CD4-positive, alpha-beta T cell treated with Interleukin-2 at 100 ng/mL for 4 hours (primary cell): ENCODE measurements around the gene SLC48A1.

Experiments used
- DNase-seq: peaks from one replicate; pipeline ENCODE4 v3.0.0-alpha.2; 2020; ENCODE audit warnings: low spot score

Gene SLC48A1

DNA sequence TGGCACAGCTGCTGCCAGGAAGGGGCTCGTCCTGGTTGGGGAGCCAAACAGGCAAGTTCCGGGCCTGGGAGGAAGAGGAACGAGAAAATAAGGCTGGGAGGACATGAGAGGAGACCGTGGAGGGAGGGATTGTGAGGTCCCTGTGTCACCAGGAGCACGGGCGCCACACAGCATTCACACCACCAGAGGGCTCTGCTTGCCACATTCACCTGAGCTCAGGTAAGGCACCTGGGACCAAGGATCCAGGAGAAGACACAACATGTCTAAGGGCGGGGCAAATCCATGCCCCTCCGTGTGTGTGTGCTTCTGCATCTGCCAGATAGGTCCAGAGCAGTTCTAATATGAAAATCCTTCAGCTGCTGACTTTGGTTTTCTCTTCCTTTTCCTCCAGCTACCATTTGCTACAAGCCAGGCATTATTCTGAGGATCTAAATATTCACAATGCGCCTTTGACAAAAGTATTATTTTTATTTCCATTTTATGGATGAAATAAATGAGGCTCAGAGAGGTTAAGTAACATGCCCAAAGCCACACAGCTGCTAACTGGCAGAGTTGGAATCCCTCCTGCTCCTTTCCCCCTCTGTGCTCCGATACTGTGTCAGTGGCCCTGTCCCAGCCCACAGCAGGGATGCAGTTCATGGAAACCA, 28.9 kb upstream of the SLC48A1 start:
- peak; percentile 72 for DNase-seq

DNA sequence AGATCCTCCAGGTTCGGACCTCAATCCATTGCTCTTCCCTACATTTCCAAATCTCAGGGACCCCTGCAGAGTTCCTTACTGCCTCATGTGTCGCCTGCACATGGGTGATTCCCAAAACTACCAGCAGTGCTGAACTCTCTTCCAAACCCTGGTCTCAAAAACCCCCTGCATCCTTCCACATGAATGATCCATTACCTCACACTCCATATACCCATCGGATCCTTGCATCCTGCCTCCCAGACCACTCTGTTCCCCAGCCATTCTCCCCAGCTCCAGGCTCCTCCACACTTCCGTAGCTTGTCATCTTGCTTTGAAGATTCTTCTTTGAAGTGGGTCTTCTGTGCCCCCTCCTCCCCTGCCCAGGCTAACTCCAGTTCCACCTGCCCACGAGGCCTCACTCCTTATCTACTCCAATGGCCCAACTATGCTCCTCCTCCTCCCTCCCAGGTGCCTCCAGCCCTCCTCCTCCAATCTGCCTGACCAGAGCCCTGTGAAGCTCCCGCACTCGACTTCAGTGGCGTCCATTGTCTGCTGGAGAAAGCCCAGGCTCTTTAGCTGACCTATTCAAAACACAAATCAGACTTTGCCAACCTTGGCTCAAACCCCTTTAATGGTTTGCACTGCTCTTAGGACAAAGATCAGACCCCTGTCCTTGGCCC, 28.1 kb upstream of the SLC48A1 start:
- no peak for DNase-seq

DNA sequence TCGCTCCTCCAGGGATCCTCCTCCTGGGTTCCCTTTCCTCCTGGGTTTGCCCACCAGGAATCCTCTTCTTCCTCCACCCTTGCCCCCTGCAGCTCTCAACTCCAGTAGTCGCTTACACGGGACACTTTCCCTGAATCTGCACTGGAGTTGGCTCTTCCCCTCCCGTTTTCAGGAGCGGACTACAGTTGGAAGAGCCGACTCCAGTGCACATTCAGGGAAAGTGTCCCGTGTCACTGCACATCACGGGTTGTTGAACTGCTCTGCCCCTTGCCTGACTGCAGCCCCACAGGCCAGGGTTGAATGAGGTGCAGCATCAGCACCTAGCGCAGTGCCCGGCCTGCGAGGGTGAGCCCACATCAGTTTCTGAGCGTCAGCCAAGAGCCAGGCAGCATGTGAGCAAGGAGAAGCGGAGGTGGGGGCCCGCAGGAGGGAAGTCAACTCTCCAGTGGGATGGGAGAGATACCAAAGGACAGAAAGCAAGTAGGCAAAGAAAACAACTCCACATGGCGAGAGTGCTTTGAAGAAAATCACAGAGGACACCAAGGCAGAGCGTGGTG, 27.5 kb upstream of the SLC48A1 start:
- no peak for DNase-seq

DNA sequence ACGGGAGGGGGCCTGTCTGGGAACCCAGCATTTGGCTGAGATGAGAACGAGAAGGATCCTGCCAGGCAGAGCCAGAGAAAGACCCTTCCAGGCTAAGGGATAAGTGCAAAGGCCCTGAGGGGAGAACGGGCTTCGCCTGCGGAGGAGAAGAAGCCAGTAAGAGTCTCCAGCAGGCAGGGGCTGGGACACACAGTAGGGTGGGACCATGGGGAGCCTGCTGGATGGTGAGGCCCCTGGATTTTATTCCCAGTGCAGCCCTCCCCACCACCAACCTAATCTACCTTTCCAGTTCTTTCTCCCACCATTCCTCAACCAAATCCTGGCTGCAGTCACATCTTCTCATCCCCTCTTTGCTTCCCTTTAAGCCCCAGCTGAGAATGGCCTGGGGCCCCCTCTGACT, 27.0 kb upstream of the SLC48A1 start:
- DNase-seq = no peak

DNA sequence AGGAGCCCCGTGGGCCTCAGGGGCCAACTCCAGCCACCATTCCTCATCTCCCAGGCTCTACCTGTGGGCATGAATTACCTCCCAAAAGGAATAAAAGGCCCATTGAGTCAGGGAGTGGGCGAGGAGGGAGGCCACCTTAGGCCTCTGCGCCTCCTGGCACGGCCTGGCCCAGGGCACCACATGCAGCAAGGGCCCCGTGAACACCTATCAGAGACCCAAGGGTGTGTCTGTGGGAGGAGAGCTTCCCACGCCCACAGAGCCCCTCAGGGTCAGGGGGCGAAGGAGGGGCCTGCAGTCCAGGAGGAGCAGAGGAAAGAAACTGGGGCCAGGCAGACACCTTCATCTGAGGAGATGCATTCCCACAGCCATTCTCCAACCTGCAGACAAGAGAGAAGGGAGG, 26.5 kb upstream of the SLC48A1 start:
- DNase-seq = no peak

- no peak for DNase-seq
Measured at GRCh38 chr12:47747126-47747525, 25.9 kb upstream of the SLC48A1 start.

DNA sequence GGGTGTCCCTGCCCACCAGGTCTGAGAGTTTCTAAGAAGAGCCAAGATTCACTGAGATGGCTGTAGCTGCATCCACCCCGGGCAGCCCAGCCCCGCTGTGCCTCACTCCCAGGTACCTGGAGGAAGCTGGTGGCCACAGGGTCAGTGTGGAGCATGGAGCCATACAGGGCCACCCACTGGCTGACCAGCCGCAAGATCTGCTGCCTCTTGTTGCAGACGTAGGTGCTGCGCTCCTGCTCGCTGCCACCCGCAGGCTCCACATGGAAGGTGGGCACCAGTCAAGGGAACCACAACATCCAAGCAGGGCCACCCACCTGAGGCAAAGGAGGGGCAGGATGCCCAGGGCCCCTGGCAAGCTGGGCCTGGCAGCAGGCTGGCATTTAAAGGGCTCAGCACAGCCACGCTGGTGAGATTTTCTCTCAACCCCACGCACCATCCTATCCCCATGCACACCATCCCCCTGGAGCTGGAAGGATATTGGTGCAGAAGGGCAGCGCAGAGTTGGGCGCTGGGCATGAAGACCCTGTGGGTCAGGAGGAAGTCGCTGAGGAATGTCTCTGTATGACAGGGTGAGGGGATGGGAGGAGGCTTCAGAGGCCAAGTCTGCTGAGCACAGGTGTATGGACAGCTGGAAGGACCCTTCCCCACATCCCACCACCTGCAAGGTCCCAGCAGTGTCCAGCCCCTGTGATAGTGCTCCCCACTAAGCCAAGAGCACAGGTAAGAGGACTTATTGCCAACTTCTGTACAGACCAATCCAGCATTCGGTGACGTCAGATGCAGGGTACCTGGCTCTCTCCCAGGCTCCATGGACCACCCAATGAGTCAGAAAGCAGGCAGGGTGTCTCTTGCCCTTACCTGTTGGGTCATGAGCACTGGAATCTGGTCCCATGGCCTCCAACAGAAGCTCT, 25.2 kb upstream of the SLC48A1 start:
- DNase-seq = no peak

DNA sequence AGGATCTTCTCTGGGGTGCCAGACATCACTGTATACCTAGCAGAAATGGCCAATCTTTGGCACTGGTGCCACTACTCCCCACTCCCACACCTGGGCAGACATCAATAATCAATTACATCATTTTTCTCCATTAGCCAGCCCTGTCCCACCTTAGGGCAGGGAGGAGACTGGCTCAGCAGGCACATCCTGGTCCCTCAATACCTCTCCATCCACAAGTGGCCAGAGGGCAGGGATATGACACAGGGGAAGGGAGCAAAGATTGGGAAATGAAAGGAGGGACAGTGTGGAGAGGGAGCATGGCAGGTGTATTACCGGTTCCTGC, 24.6 kb upstream of the SLC48A1 start:
- DNase-seq = no peak

- DNase-seq = no peak
Measured at GRCh38 chr12:47748899-47749298, 24.1 kb upstream of the SLC48A1 start.

- no peak for DNase-seq
Measured at GRCh38 chr12:47750229-47750798, 22.7 kb upstream of the SLC48A1 start.

DNA sequence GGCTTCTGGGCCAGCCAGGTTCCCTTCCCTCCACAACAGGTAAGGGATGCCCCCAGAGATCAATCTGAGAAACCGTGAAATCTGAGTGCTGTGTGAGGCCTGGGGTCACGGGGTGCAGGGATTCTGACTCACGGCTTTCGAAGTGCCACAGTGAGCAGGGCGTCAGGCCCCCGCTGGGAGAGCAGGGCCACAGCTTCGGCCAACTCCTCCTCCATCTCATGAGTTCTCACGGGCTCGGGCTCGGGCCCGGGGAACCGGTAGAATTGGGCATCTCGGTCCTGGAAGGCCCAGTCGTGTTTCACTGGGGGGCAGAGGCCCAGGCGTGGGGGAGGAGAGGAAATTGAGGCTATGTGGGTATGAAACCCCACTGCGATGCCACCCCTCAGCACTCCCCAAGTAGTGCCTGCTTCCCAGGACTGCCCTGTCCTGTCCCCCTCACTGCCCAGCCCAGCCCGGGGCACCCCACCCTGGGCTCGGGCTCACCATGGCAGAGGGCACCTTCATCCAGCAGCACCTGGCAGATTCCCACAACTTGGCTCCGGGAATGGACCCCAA, 22.0 kb upstream of the SLC48A1 start:
- no peak for DNase-seq

DNA sequence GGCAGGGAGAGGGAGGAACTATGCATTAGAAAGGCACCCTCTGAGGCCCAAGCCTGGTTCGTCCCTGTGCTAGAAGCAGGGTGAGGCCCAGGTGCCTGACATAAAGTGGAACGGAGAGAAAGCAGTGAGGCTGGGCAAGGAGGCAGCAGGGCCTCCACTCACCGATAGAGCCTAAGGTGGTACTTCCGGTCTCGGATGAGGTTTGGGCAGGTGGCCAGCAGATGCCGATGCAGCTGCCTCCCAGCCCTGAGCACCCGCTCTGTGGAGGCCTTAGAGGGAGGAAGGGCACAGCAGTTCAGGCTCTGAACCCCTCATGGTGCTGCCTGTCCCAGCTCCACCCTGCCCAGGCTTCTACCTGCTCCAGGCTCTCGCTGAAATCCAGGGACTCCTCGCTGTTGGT, 21.5 kb upstream of the SLC48A1 start:
- no peak for DNase-seq

GRCh38 chr12:47752121-47752520, 20.9 kb upstream of the SLC48A1 start:
- no peak for DNase-seq

DNA sequence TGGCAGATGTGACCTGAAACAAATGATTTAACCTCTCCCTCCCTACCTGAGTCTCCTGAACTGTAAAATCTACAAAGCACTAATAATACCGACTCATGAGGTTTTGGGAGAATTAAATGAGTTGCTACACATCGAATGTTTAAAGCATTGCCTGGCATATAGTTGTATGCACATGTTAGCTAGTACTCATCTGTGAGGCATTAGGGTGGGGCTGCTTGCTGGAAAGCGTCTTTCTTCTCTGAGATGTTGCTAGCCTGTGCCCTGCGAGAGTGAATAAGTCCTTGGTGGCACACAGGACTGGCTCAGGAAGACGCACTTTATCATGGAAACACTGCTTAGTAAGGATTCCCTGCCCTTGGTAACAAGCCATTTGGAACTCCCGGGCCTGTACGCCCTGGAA, 20.5 kb upstream of the SLC48A1 start:
- DNase-seq = no peak

GRCh38 chr12:47753021-47754001, 19.7 kb upstream of the SLC48A1 start:
- DNase-seq = no peak

- no peak for DNase-seq
Measured at GRCh38 chr12:47754126-47754525, 18.9 kb upstream of the SLC48A1 start.

- DNase-seq = no peak
Measured at GRCh38 chr12:47754881-47755280, 18.2 kb upstream of the SLC48A1 start.

- no peak for DNase-seq
Measured at GRCh38 chr12:47755655-47756562, 17.1 kb upstream of the SLC48A1 start.

GRCh38 chr12:47757364-47757839, 15.6 kb upstream of the SLC48A1 start:
- DNase-seq = no peak
